Neural cell (in vitro differentiated cells): ENCODE results near the gene GALNT15.

ENCODE experiments used
- EZH2 ChIP-seq: fragments of 200-600, 300-800 bp; shearing (Covaris generic), sonication (generic); IDR thresholded peaks from 2 replicates; pipeline ENCODE4 v1.6.1; 2014; ENCODE audit warnings: antibody characterized with exemption, low read length, borderline replicate concordance, mild to moderate bottlenecking; ENCODE audit not compliant: insufficient read depth, poor library complexity, severe bottlenecking
- TF ChIP-seq, protein P1 (sequence below): IDR thresholded peaks from 2 replicates; pipeline ENCODE4 v1.6.1; 2012; ENCODE audit warnings: borderline replicate concordance
- TF ChIP-seq, protein P2 (sequence below): fragments of 450-650 bp; IDR thresholded peaks from 2 replicates; pipeline ENCODE4 v1.5.1; 2014; ENCODE audit warnings: antibody characterized with exemption, mild to moderate bottlenecking, moderate library complexity; ENCODE audit not compliant: poor library complexity, severe bottlenecking

DNA sequence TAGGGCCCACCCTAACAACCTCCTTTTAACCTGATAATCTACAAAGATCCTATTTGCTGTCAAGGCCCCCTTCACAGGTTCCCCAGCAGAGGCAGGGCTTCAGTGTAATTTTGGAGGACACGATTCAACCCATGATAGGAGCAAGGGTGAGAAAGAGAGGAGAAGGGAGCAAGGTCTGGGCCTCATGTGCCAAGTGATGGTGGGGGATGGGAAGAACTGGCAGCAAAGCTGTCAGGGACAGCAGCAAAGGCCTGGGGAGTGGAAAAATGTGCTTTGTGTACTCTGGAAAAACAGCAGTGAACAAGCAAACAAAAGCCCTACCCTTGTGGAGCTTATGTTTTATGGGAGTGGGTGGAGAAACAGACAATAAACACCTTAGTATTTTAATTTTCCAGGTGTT lies 2.7 kb upstream of the GALNT15 start:
- no peak for TF ChIP-seq EZH2
- TF ChIP-seq, protein P1, sequence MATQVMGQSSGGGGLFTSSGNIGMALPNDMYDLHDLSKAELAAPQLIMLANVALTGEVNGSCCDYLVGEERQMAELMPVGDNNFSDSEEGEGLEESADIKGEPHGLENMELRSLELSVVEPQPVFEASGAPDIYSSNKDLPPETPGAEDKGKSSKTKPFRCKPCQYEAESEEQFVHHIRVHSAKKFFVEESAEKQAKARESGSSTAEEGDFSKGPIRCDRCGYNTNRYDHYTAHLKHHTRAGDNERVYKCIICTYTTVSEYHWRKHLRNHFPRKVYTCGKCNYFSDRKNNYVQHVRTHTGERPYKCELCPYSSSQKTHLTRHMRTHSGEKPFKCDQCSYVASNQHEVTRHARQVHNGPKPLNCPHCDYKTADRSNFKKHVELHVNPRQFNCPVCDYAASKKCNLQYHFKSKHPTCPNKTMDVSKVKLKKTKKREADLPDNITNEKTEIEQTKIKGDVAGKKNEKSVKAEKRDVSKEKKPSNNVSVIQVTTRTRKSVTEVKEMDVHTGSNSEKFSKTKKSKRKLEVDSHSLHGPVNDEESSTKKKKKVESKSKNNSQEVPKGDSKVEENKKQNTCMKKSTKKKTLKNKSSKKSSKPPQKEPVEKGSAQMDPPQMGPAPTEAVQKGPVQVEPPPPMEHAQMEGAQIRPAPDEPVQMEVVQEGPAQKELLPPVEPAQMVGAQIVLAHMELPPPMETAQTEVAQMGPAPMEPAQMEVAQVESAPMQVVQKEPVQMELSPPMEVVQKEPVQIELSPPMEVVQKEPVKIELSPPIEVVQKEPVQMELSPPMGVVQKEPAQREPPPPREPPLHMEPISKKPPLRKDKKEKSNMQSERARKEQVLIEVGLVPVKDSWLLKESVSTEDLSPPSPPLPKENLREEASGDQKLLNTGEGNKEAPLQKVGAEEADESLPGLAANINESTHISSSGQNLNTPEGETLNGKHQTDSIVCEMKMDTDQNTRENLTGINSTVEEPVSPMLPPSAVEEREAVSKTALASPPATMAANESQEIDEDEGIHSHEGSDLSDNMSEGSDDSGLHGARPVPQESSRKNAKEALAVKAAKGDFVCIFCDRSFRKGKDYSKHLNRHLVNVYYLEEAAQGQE: no peak
- TF ChIP-seq, protein P2, sequence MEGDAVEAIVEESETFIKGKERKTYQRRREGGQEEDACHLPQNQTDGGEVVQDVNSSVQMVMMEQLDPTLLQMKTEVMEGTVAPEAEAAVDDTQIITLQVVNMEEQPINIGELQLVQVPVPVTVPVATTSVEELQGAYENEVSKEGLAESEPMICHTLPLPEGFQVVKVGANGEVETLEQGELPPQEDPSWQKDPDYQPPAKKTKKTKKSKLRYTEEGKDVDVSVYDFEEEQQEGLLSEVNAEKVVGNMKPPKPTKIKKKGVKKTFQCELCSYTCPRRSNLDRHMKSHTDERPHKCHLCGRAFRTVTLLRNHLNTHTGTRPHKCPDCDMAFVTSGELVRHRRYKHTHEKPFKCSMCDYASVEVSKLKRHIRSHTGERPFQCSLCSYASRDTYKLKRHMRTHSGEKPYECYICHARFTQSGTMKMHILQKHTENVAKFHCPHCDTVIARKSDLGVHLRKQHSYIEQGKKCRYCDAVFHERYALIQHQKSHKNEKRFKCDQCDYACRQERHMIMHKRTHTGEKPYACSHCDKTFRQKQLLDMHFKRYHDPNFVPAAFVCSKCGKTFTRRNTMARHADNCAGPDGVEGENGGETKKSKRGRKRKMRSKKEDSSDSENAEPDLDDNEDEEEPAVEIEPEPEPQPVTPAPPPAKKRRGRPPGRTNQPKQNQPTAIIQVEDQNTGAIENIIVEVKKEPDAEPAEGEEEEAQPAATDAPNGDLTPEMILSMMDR: no peak
